Neutrophil (primary cell): ENCODE measurements around the gene SIK2.

Experiments used
- H3K27ac ChIP-seq: fragments of 200-600 bp; sonication (generic); 2 replicates; pipeline ENCODE4 v1.5.1; 2016; ENCODE audit warnings: mild to moderate bottlenecking, moderate library complexity
- H3K27me3 ChIP-seq: fragments of 200-600 bp; sonication (generic); 2 replicates; pipeline ENCODE4 v1.6.0; 2016; ENCODE audit warnings: mild to moderate bottlenecking
- H3K36me3 ChIP-seq: fragments of 200-600 bp; sonication (generic); 2 replicates; pipeline ENCODE4 v1.5.1; 2017
- H3K4me1 ChIP-seq, 2 experiments: fragments of 200-600 bp in 1 of 2; sonication (generic) in 1 of 2; 1 replicate in 1 of 2; 2 replicates in 1 of 2; pipeline versions ENCODE4 v1.5.1 to v1.6.1; 2013 to 2016; ENCODE audit warnings: low read depth in 1 of 2, low read length in 1 of 2, mild to moderate bottlenecking in 1 of 2, moderate library complexity in 1 of 2; ENCODE audit not compliant: control insufficient read depth in 1 of 2, insufficient read depth in 1 of 2
- H3K4me3 ChIP-seq, 2 experiments: fragments of 200-600 bp in 1 of 2; sonication (generic) in 1 of 2; 1 replicate in 1 of 2; 2 replicates in 1 of 2; pipeline ENCODE4 v1.5.1; 2013 to 2016; ENCODE audit warnings: low read depth in 1 of 2, low read length in 1 of 2, mild to moderate bottlenecking in 1 of 2, moderate library complexity in 1 of 2
- H3K9me3 ChIP-seq: fragments of 200-600 bp; sonication (generic); 2 replicates; pipeline ENCODE4 v1.5.1; 2016
- TF ChIP-seq, protein P1 (sequence below): fragments of 200-600 bp; sonication (generic); IDR thresholded peaks from 2 replicates; pipeline ENCODE4 v1.5.1; 2016; ENCODE audit warnings: antibody characterized with exemption

Gene SIK2

GRCh38 chr11:111718859-111719258 is 116.6 kb downstream of the SIK2 start:
- no peak overlapping the region for H3K4me3 ChIP-seq
- TF ChIP-seq, protein P1, sequence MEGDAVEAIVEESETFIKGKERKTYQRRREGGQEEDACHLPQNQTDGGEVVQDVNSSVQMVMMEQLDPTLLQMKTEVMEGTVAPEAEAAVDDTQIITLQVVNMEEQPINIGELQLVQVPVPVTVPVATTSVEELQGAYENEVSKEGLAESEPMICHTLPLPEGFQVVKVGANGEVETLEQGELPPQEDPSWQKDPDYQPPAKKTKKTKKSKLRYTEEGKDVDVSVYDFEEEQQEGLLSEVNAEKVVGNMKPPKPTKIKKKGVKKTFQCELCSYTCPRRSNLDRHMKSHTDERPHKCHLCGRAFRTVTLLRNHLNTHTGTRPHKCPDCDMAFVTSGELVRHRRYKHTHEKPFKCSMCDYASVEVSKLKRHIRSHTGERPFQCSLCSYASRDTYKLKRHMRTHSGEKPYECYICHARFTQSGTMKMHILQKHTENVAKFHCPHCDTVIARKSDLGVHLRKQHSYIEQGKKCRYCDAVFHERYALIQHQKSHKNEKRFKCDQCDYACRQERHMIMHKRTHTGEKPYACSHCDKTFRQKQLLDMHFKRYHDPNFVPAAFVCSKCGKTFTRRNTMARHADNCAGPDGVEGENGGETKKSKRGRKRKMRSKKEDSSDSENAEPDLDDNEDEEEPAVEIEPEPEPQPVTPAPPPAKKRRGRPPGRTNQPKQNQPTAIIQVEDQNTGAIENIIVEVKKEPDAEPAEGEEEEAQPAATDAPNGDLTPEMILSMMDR = no peak
- H3K27me3 ChIP-seq = no peaks in the 10 kb centered on the region
- no peak overlapping the region for H3K27ac ChIP-seq
- H3K4me1 ChIP-seq = peaks cover 4% of the 10 kb centered on the region in 2 experiments
- peaks cover 43% of the 10 kb centered on the region for H3K36me3 ChIP-seq
- H3K9me3 ChIP-seq = no peaks in the 10 kb centered on the region

GRCh38 chr11:111719379-111719778 is 117.1 kb downstream of the SIK2 start:
- peaks cover 4% of the 10 kb centered on the region in 2 experiments for H3K4me1 ChIP-seq
- no peaks in the 10 kb centered on the region for H3K9me3 ChIP-seq
- H3K36me3 ChIP-seq = peaks cover 49% of the 10 kb centered on the region
- H3K4me3 ChIP-seq = no peak overlapping the region
- no peak overlapping the region for H3K27ac ChIP-seq
- no peaks in the 10 kb centered on the region for H3K27me3 ChIP-seq
- TF ChIP-seq, protein P1 = no peak

GRCh38 chr11:111720801-111721494 is 118.7 kb downstream of the SIK2 start:
- Histone ChIP-seq H3K4me1 (no peaks in the 10 kb centered on the region), H3K4me3 (no peak overlapping the region), H3K9me3 (no peaks in the 10 kb centered on the region), H3K36me3 (peaks cover 63% of the 10 kb centered on the region), H3K27ac (no peak overlapping the region), H3K27me3 (no peaks in the 10 kb centered on the region)
- TF ChIP-seq, protein P1 = no peak

GRCh38 chr11:111722501-111722900 is 120.3 kb downstream of the SIK2 start:
- no peak overlapping the region for H3K4me3 ChIP-seq
- no peak overlapping the region for H3K27ac ChIP-seq
- TF ChIP-seq, protein P1 = no peak
- H3K27me3 ChIP-seq = no peaks in the 10 kb centered on the region
- no peaks in the 10 kb centered on the region for H3K4me1 ChIP-seq
- H3K36me3 ChIP-seq = peaks cover 77% of the 10 kb centered on the region
- H3K9me3 ChIP-seq = no peaks in the 10 kb centered on the region

DNA sequence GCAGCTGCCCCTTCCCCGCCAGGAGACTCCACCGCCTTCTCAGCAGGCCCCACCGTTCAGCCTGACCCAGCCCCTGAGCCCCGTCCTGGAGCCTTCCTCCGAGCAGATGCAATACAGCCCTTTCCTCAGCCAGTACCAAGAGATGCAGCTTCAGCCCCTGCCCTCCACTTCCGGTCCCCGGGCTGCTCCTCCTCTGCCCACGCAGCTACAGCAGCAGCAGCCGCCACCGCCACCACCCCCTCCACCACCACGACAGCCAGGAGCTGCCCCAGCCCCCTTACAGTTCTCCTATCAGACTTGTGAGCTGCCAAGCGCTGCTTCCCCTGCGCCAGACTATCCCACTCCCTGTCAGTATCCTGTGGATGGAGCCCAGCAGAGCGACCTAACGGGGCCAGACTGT is 121.3 kb downstream of the SIK2 start:
- Histone ChIP-seq H3K4me1 (no peaks in the 10 kb centered on the region), H3K9me3 (no peaks in the 10 kb centered on the region), H3K36me3 (peaks cover 79% of the 10 kb centered on the region), H3K27me3 (no peaks in the 10 kb centered on the region), H3K27ac (no peak overlapping the region), H3K4me3 (no peak overlapping the region)
- TF ChIP-seq, protein P1 = no peak
